Stimulated activated CD4-positive, alpha-beta T cell treated with anti-CD3 and anti-CD28 coated beads, Interleukin-15, amount 100 ng/mL, for 48 hours (primary cell): ENCODE measurements around the gene CARMIL3.

Experiments used
- DNase-seq, 2 donors: peaks; one replicate each; pipeline ENCODE4 v3.0.0-alpha.2; 2020; ENCODE audit warnings: low read depth in 2 of 2

The CARMIL3 gene

DNA sequence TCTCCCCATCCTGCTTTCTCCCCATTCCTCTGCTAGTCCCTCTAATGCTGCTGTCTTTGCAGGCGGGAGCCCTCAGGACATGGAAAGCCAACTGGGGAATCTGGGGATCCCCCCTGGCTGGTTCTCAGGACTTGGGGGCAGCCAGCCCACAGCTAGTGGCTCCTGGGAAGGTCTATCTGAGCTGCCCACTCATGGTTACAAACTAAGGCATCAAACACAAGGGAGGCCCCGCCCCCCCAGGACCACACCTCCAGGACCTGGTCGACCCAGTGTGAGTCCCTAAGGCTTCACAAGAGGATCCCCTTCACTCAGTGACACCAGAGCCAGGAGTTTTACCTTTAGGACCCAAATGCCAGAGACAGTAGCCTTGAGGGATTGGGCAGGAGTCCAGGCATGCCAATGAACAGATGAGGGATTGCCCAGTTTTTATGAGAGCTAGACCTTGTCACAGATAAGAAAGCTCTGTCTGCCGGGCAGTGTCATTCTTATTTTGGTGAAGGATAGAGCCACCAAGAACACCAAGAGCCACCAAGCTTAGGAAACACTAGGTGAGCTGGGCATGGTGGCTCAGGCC lies 11.5 kb downstream of the CARMIL3 start:
- no peak for DNase-seq

DNA sequence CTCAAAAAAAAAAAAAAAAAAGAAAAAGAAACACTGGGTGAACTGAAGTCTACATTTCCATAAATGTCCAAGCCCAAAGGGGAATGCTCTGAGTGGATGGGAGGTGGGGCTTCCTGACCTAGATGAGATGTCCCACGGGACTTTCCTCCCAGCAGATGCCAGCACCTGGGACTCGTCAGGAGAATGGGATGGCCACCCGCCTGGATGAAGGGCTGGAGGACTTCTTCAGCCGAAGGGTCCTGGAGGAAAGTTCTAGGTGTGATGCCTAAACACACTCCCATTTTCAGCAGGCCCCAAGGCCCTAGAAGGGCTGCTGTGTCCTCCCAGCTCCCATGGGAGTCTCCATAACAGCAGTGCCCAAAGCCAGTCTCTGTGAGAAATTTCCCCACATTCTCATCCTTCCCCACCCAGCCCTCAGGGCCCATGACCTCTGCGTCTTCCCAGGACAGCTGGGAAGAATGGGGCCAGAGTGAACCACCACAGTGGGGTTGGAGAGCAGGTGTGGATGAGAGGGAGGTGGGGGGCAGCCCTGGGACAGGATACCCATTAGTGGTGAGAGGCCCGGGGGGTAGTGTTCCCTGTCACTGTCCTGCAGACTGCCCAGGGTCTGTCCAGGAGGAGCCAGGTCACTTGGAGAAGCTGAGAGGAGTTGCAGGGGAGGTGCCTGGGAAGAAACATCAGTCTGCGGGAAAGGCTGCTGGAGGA lies 12.4 kb downstream of the CARMIL3 start:
- no peak for DNase-seq

DNA sequence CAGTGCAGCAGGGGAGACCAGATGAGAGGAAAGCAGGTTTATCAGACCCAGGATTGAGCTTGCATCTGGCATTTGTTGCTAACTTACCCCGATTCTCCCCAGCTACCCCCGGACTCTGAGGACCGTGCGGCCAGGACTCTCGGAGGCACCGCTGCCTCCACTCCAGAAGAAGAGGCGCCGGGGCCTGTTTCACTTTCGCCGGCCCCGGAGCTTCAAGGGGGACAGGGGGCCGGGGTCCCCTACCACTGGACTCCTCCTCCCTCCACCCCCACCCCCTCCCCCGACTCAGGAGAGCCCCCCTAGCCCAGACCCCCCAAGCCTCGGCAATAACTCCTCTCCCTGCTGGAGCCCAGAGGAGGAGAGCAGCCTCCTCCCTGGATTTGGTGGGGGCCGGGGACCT lies 13.0 kb downstream of the CARMIL3 start:
- DNase-seq = no peak

DNA sequence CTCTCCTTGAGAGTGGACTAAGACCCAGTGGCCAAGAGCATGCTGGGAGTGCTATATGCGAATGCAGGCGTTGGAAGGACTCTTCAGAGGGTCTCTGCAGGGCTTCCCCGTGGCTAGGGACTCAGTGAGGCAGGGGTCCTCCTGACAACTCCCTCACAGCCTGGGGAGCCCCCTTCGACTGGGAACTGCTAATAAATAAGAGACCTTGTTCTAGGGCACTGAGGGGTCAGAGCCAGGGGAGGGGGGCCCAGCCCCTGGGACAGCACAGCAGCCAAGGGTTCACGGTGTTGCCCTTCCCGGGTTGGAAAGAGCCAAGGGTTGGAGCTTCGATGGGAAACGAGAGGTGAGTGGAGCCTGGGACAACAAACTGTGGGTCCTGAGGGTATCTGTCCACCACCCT lies 13.6 kb downstream of the CARMIL3 start:
- no peak for DNase-seq

DNA sequence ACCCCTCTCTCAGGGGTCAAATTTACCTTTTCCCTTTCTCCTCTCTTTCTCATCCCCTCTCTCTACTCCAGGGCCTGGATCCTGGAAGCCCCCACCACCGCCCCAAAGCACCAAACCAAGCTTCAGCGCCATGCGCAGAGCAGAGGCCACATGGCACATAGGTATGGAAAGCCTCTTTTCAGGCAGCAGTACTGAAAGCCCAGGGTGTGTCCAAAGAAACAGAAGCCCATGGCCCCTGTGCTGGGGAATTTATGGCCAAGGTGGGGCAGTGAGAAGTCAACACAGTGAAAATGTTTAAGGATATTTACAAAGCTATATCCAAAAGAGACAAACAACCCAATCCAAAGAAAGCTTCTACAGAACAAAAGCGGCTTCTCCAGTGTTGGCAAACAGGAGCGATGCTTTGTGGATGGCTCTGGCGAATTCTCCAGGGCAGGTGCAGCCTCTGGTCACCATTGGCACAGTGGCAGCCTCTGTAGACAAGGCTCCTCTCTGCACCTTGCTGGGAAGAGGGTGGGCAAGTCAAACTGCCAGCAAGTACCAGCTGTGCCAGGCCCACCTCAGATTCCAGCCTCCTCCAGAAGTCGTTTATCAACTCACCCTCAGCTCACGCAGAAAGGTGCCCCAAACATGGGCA lies 14.8 kb downstream of the CARMIL3 start:
- DNase-seq = no peak

DNA sequence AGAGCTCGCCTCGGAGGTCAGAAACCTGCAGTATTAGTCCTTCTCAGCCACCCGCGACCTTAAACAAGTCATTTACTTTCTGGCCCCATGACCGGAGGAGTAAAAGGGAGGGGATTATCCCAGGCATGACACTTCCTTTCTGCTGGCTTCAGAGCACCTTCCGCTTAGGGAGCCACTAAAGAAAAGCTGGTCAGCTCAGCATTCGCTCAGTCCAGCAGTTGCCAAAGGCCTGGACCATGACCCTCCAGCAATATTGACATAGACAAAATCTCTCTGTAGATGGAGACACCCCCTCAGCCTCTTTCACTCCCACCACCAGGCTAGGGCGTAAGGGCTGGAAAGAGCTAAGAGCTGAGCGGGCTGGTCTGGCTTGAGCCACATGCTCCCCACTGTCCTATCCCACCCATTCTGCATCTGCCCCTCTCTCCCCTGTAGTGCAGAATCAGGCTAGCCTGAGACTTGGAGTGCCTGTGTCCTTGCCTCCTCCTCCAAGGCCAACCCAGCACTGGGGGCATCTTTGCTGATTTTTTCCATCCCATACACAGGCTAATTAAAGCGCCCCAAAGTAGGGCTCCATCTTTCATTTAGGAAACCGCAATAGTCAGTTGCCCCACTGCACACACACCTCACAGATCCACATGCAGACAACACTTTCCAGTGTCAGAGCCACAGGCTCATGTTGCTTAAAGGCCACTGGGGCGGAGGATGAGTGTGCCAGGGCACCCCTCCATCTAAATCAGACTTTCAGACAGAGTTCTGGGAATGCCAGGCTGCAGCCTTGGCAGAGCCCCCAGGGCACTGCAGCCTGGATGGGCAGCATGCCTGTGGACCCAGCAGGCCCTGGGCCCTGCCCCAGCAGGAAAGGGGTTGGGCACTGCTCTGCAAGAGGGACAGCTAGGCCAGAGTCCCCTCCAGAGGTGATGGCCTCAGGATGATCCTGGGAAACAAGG lies 15.6 kb downstream of the CARMIL3 start:
- no peak for DNase-seq

DNA sequence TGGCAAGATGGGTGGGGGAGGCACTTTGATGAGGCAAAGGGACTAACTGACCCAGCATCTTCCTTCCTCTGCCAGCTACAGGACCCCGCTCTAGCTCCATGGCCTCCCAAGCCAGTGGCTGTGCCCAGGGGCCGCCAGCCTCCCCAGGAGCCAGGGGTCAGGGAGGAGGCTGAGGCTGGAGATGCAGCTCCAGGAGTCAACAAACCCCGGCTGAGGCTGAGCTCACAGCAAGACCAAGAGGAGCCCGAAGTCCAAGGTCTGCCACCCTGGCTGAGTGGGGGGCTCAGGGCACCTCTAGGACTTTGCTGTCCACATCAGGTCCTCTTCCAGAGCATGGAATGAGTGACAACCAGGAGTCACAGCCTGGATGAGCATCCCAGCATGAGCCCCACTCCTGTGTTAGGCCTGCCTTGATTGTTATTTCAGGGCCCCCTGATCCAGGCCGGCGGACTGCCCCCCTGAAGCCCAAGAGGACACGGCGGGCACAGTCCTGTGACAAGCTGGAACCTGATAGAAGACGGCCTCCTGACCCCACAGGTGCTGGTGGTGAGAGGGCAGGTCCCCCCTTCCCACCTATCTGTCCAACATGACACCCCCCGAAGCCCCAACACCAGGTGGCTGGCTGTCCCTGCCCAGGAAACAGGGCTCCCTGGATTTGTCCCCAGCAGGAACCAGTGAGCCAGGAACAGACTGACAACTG lies 17.1 kb downstream of the CARMIL3 start:
- DNase-seq = no peak

DNA sequence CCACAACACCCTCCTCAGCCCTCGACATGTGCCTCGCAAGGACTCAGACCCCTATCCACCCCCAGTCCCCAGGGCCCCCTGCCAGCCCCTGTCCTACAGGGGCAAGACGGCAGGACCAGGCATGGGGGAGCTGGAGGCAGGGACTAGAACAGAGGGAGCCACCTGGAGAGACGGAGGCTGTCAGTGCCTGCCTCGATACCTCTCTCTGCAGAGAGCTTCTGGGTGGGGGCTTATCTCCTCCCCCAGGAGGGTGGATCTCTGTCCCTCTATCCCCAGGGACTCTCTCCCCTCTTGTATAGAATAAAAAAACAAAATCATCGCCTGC lies 17.6 kb downstream of the CARMIL3 start:
- DNase-seq = no peak

DNA sequence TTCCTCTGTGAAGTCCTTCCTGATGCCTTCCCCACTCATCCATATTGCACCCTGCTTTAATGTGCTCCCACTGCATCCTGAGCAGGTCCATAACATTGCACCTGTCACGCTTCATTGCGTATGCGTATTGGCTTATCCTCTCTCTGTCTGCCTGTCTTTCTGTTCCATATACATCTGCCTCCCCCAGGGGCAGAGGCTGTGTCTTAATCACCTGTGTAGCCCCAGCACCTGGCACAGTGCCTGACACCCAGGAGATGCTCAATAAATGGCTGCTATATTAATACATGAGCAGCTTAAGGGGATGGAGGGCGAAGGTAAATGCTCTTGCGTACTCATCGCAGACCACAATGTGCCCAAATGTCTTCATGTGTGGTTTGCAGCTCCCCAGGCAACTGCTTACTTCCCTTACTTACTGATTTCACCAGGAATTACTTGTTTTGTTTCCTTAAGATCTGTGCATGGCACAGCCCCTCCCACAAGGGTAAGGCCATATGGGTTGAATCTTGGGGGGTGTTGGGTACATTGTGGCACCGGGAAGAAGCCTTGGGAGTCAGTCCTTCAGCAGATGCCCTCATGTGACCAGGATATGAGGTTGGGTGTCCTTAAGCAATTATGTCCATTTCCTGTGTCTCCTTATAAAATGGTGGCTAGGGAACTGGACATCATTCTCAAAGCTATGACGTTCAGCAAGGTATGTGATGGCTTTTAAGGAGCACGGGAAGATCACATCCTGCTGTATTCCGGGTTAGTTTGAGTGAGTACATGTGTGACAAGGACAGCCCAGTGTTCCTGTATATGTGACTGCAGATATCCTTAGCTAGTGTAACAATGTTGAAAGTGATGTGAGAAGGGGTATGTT lies 18.7 kb downstream of the CARMIL3 start:
- DNase-seq = no peak

DNA sequence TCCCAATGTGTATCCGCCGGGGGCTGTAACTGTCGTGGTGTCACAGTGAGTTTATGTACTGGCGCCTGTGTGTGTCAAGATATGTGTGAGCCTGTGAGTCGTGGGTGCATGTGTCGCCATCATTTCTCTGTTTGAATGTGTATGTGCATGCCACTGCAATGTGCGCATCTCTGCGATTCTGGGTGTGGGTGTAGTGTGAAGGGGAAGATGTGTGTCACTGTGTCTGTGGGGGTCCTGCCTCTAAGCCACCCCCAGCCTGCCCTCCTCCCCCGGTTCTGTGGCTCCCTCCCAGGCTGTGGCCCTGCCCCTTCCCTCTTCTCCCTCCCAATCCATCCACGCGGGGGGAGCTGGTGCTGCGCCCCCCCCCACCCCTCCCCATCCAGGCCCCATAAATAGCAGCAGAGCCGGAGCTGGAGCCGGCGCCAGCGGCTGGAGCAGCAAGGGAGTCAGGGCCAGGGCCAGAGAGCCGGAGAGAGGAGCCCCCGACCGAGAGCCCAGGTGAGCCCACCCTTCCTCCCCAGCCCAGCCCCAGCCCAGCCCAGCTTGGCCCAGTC lies 19.4 kb downstream of the CARMIL3 start, which contains the start of gene CPNE6:
Gene CPNE6 (plus strand): TSS at position 419 of the 554 bp plus-strand sequence. CDS start 1,375 bp downstream, outside the sequence.
- DNase-seq = peak; percentile 45 to 50

DNA sequence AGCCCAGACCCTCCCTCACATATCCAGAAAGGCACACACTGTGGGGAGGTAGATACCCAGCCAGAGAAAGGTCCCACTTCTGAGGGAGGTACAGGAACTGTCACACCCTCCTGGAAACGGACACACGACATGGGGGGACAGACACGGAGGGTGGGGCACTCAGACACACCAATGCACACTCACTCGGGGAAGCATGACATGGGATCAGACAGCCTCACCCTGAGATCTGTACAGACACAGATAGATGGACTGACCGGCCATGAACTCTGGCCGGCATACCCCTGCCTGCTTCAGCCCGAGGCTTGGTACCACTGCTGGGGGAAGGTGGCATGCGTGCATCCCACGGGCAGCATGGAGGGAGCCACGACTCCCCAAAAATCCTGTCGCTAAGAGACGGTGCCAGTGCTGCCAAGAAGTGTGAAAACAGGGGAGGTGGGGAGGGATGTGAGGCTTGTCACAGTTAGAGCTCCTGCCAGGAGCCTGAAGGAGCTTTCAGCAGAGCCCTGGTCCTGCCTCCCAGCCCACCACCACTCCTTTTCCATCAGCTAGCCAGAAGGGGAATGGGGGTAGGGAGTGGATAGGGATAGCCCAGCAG lies 20.1 kb downstream of the CARMIL3 start:
- DNase-seq = no peak

DNA sequence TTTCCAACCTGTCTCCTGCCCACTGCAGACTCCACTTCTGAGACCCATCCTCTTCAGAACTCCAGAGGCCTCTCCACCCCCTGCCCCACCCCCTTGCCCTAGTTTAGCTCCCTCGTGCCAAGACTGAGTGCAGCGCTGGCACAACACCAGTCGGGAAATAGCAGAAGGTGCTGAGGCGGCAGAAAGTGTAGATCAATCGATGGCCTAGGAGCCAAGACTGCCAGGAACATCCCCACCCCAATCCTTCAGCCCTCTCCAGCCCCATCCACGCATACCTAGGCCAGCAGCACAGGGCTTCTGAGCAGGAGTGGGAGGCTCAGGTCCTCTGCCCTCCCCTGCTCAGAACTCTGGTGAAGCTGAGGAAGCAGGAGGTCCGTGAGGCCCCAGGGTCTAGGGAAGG lies 20.6 kb downstream of the CARMIL3 start:
- no peak for DNase-seq

DNA sequence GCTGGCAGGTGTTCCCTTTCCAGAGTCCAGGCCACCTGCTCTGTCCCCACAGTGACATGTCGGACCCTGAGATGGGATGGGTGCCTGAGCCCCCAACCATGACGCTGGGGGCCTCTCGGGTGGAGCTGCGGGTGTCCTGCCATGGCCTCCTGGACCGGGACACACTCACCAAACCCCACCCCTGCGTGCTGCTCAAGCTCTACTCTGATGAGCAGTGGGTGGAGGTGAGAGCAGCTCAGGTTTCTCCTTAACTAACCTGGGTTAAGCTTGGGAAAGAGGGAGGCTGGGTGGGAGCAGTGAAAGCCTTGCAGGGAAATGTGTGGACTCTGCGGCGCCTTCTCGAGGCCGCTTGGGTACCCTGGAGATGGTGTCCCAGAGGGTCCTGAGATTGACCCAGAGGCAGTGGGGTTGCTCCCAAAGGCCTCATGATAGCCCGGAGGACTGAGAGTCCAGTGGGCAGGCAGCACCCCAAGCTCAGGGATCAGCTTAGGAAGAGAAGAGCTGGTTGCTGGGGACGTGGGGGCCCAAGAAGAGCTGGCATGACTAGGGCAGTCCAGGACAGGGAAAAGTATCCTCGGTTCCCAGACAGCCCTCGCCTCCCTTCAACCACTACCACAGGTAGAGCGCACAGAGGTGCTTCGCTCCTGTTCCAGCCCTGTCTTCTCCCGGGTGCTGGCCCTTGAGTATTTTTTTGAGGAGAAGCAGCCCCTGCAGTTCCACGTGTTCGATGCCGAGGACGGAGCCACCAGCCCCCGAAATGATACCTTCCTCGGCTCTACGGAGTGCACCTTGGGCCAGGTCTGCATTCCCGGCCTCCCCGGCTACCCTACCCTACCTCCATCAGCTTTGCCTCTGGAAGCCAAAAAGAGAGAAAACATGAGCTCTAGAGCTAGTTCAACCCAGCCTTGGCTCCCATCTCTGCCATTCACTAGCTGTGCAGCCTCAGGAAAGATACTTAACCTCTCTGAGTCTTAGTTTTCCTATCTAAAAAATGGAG lies 21.4 kb downstream of the CARMIL3 start:
- no peak for DNase-seq

DNA sequence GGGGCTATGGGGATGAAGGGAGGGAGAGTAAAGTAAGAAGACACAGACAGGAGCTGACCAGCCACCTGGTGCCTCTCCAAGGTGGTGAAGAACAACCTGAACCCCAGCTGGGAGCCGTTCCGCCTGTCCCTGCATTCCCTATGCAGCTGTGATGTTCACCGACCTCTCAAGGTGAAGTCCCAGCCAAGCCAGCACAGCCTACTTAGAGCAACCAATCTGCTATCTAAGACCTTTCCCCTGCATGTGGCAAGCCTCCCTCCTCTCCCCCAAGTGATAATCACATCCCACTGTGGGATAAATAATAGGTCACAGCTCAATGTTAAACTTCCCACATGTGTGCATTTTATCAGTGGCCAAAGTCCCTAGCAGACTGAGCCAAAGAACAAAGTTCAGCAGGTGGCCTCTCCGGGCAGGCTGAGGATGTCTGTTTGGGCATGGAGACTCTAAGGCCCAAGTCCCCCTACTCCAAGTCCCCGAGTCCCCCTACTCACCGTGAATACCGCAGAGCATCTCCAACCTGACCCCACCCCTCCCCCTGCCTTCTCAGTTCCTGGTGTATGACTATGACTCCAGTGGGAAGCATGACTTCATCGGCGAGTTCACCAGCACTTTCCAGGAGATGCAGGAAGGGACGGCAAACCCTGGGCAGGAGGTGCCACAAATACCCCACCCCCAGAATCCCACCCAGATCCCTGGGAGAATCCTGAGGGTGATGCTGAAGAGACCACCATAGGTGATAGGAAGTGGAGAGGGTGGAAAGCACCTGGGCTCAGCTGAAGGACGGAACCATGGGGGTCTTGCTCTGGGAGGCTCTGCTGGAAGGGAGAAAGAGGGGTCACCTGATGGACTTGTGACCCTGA lies 23.0 kb downstream of the CARMIL3 start:
- DNase-seq = no peak

DNA sequence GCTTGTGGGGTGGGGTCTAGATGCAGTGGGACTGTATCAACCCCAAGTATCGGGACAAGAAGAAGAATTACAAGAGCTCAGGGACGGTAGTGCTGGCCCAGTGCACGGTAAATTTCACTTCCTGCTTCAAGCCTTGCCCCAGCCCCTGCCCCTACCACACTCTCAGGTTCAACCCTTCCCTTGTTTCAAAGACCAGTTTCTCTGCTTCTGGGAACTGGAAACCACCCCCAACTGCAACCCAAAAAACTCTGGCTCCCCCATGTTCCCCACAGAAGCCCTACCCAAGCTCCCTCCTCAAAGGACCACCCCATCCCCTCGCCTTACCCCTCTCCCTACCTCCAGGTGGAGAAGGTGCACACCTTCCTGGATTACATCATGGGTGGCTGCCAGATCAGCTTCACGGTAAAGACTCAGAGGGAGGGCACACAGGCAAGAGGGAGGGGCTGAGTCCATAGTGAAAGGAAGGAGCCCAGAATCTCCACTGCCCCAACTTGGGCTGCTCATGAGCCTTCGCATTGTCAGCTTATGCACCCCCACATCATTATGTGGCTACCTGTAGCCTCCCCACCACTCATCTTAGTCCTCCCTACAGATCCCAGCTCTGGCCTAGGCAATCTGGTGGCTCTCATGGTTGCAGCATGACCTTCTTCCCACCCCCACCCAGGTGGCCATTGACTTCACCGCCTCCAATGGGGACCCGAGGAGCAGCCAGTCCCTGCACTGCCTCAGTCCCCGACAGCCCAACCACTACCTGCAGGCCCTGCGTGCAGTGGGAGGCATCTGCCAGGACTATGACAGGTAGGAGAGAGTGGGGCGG lies 23.9 kb downstream of the CARMIL3 start:
- no peak for DNase-seq

DNA sequence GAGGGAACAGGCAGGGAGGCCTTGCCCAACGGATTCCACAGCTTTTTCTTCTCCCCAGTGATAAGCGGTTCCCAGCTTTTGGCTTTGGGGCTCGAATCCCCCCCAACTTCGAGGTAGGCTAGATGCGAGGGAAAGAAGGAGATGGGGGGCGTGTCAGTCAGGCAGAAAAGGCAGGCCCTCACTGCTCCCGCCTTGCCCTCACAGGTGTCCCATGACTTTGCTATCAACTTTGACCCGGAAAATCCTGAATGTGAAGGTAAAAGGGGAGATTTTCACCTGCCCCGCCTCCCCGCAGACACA lies 24.4 kb downstream of the CARMIL3 start:
- DNase-seq = no peak

DNA sequence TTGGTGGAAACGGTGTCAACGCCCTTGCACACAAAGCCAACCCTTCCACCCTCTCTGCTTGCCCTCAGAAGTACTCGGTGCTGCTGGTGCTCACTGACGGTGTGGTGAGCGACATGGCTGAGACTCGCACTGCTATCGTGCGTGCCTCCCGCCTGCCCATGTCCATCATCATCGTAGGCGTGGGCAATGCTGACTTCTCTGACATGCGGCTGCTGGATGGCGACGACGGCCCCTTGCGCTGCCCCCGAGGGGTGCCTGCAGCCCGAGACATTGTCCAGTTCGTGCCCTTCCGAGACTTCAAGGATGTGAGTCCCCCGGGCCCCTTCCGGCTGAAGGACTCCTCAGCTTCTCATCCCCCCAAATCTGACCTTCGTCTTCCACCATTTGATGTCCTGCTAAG lies 25.3 kb downstream of the CARMIL3 start:
- DNase-seq = no peak
